C4-2B (cell line): ENCODE results near the gene ATP13A3.

Source experiments
- H3K27ac ChIP-seq: fragments of 450-650 bp; 2 replicates; pipeline ENCODE4 v1.5.1; 2017
- ZFX ChIP-seq: fragments of 450-650 bp; IDR thresholded peaks from 2 replicates; pipeline ENCODE4 v1.6.1; 2017
- TF ChIP-seq, protein P1 (sequence below): fragments of 450-650 bp; conservative IDR thresholded peaks from 2 replicates; pipeline ENCODE4 v1.5.1; 2017; ENCODE audit warnings: mild to moderate bottlenecking

Gene ATP13A3

DNA sequence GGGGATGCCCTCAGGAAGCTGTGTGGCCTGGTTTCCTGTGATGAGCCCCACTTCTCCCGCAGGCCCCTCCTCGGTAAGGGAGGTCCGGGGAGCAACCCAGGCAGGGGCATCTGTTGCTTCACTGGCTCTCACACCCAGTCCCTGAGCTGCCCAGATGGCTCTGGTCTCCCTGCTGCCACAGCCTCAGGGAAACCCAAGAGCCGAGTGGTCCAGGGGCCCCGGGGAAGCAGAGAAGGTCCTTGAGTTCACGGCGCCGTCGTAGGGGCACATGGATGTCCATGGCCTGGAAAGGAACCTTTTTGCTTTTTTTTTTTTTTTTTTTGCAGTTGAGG, 103.9 kb downstream of the ATP13A3 start:
- no peak for TF ChIP-seq ZFX
- TF ChIP-seq, protein P1, sequence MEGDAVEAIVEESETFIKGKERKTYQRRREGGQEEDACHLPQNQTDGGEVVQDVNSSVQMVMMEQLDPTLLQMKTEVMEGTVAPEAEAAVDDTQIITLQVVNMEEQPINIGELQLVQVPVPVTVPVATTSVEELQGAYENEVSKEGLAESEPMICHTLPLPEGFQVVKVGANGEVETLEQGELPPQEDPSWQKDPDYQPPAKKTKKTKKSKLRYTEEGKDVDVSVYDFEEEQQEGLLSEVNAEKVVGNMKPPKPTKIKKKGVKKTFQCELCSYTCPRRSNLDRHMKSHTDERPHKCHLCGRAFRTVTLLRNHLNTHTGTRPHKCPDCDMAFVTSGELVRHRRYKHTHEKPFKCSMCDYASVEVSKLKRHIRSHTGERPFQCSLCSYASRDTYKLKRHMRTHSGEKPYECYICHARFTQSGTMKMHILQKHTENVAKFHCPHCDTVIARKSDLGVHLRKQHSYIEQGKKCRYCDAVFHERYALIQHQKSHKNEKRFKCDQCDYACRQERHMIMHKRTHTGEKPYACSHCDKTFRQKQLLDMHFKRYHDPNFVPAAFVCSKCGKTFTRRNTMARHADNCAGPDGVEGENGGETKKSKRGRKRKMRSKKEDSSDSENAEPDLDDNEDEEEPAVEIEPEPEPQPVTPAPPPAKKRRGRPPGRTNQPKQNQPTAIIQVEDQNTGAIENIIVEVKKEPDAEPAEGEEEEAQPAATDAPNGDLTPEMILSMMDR, result no peak
- H3K27ac ChIP-seq, result no peak overlapping the region

DNA sequence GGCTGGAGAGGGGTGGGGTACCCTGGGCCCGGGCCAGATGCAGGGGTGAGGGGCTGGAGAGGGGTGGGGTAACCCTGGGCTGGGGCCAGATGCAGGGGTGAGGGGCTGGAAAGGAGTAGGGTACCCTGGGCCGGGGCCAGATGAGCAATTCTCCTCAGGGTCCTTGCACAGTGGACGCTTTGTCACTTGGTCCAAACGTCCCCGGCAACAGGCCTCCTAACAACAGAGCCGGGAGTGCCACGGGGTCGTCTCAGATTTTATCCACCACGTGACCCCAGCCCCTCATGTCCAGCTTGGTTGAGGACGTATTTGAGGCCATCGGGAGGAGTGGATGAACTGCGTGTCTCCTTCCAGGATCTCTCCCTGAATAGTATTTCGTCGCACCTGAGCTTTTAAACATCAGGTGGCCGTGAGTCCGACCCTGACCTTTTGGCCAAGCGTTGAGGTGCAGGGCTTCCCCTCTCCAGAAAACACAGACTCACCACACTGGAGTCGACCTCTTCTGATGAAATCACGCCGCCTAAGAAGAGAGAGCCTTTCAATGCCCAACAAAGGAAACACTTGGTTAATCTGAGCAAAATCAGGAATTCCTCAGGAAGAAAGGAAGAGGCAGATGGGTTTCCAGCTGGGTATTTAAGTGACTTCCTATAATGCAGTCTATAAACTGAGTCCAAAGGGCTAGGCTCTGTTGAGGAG, 104.5 kb downstream of the ATP13A3 start:
- no peak for TF ChIP-seq ZFX
- TF ChIP-seq, protein P1, result no peak
- no peak overlapping the region for H3K27ac ChIP-seq

DNA sequence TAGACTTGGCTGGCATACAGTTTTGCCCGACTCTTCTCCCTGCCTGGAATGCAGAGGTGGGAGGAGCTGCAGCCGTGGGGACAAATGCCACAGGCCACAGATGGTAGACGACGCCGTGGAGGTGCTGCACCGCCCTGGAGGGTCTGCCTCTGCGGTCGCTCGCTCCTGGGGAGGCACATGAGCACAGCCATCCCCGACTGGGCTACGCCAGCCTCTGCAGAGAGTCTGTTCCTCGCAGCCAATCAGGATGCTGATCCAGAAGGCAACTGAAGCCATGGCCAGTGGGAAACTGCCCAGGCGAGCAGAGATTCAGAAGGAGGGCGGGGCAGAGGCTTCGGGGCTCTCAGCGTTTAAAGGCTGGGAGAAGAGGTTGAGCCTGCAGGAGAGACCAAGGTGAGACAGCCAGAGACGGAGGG, 105.3 kb downstream of the ATP13A3 start:
- TF ChIP-seq, protein P1, result no peak
- no peak for TF ChIP-seq ZFX
- H3K27ac ChIP-seq, result no peak overlapping the region

GRCh38 chr3:194380326-194380725, 106.5 kb downstream of the ATP13A3 start:
- no peak overlapping the region for H3K27ac ChIP-seq
- no peak for TF ChIP-seq ZFX
- TF ChIP-seq, protein P1, result no peak

GRCh38 chr3:194379651-194380050, 107.2 kb downstream of the ATP13A3 start:
- TF ChIP-seq, protein P1, result no peak
- no peak for TF ChIP-seq ZFX

GRCh38 chr3:194379231-194379630, 107.6 kb downstream of the ATP13A3 start:
- TF ChIP-seq ZFX, result no peak
- TF ChIP-seq, protein P1, result no peak
- no peak overlapping the region for H3K27ac ChIP-seq

More at GRCh38 chr3:194379651-194380050, 107.2 kb downstream of the ATP13A3 start:
- H3K27ac ChIP-seq, result no peak overlapping the region

- no peak overlapping the region for H3K27ac ChIP-seq
These were observed 109.1 kb downstream of the ATP13A3 start for GRCh38 chr3:194377708-194378107.

More at GRCh38 chr3:194377708-194378107, 109.1 kb downstream of the ATP13A3 start:
- TF ChIP-seq, protein P1, result no peak
- no peak for TF ChIP-seq ZFX
